Right lobe of liver (tissue), 4 donors: ENCODE data around the gene SCYL1.

ENCODE experiments used
- CTCF ChIP-seq, 4 donors: fragments of 200-600 bp in 3 of 4; fragments of 450-650 bp in 1 of 4; IDR thresholded peaks; one replicate each; pipeline versions ENCODE4 v1.5.1 to v1.8.0; 2016 to 2022; ENCODE audit warnings: antibody characterized with exemption in 4 of 4, mild to moderate bottlenecking in 2 of 4
- POLR2A ChIP-seq: fragments of 450-650 bp; IDR thresholded peaks from one replicate; pipeline ENCODE4 v1.6.1; 2017; ENCODE audit warnings: antibody characterized with exemption, mild to moderate bottlenecking
- donor health status: DM: no; HTN: no; CAD: no.
- donor health status: DM: no; HTN: no; CAD: no.
- donor health status: DM: no; HTN: yes; CAD: no.

DNA sequence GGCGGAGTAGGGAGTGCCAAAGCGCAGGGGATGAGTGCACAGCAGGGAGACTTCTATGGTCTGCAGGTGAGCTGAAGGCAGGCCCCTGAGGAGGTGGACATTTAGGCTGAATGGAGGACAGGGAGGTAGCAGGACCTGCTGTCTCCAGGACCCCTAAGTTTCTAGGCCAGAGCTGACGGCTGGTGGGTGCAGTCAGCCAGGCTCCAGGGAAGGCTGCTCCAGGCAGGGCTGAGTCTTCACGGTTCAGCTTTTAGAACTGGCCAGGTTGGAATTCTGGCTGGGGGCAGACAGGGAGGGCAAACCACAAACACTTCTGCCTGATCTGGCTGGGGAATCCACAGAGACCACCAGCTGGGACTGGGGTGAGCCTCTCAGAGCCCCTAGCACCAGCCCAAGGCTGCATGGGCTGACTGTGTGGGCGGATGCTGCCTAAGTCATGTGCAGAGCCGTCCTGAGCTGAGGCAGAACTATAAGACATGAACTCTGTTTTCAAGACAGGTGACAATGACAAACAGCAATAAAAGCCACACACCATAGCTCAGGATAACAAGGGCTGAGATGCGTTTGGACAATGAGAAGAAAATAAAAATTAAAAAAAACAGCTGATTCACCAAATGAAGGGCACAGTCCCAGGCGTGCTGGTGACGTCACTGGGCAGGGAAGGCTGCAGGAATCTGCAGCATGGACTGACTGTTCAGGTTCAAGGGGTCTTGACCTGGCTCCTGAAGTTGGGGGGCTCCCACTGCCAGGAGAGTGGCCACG, 36.4 kb upstream of the SCYL1 start:
- TF ChIP-seq CTCF (IDR thresholded peaks at IDR 0.05) (no peak), POLR2A (no peak)
